ENCODE measurements around the gene MARCO.

- TF ChIP-seq CTCF (IDR thresholded peaks at IDR 0.05; ENCODE audit: borderline replicate concordance, extremely low read depth, low read length, poor library complexity, severe bottlenecking) (no peak), EZH2 (IDR thresholded peaks at IDR 0.05; ENCODE audit: borderline replicate concordance, low read depth, low read length, severe bottlenecking) (no peak)
Observed at GRCh38 chr2:118954297-118955060, 12.5 kb downstream of the MARCO start.
